ENCODE results near the gene PTPMT1. TPM values are rescaled to one million over a fixed set of nuclear protein-coding genes. Genes with fewer than 3 reads are reported as not detected.
"Not testable (repeated sequence)": the region's sequence is repeated elsewhere in the genome, so short reads cannot be mapped to it uniquely, and the experiment has no call there.

Gene PTPMT1
- total RNA-seq, 2 experiments from 2014 or later: 48.4 to 50.2 TPM

DNA sequence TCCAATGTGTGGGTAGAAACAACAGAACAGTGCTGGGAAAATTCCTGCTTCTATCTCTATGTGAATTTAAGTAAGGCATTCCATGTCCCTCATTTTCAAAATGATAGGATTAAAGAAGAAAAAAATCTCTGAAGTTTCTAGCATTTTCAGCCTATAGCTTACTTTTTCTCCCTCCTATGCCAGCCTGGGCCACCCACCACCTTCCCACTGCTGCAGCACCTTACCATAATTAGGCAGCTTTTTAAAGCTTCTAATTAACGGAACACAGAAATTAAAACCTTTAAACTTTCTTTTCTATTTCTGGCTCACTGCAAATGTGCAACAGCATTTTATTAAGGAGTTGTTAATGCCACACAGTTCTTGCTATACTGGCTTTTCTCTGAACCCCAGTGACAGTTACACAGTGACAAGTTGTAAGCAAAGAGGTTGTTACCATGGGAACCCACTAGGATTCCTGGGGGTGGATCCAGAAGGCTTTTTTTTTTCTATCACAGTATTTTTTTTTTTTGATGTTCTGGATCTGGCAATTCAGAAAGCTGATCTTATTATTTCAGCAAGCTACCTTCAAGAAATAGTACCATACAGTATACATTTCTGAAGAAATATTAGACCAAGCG lies 32.7 kb upstream of the PTPMT1 start:
- DNase-seq (no peak), ATAC-seq (no peak)
- CTCF ChIA-PET: interaction anchor here (1.4 kb wide), 1 partner anchor 45 kb away, joined by 3 read pairs; no protein-coding TSS in a partner anchor
- H3K4me1 Mint-ChIP-seq: peaks cover 5% of the 10 kb centered on the region
- no peaks in the 10 kb centered on the region for H3K9me3 Mint-ChIP-seq (ENCODE audit: low read depth)
- H3K4me3 Mint-ChIP-seq: no peak overlapping the region
- no peak overlapping the region for H3K27ac Mint-ChIP-seq
- peaks cover 6% of the 10 kb centered on the region for H3K36me3 Mint-ChIP-seq
- H3K27me3 Mint-ChIP-seq: no peaks in the 10 kb centered on the region

DNA sequence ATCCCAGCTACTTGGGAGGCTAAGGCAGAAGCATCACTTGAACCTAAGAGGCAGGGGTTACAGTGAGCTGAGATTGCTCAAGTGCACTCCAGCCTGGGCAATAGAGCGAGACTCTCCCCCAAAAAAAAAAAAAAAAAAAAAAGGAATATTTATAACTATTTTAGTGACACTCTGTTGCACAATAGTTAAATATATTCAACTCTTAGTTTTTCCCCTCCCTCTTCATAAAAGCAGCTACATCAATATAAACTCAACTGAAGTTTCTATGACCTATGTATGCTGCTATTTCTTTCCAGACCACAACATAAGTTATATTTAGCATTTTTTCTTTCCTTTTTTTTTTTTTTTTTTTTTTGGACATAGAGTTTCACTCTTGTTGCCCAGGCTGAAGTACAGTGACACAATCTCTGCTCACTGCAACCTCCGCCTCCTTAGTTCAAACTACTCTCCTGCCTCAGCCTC lies 31.7 kb upstream of the PTPMT1 start:
- H3K4me1 Mint-ChIP-seq: peaks cover 7% of the 10 kb centered on the region
- ATAC-seq: no peak

GRCh38 chr11:47534704-47535251 lies 30.6 kb upstream of the PTPMT1 start:
- H3K27me3 Mint-ChIP-seq: no peaks in the 10 kb centered on the region
- ATAC-seq (no peak), DNase-seq (no peak)
- no peak overlapping the region for H3K4me3 Mint-ChIP-seq
- H3K27ac Mint-ChIP-seq: no peak overlapping the region
- H3K9me3 Mint-ChIP-seq (ENCODE audit: low read depth): no peaks in the 10 kb centered on the region
- H3K4me1 Mint-ChIP-seq: peaks cover 13% of the 10 kb centered on the region
- H3K36me3 Mint-ChIP-seq: peaks cover 12% of the 10 kb centered on the region
- CTCF ChIA-PET: interaction anchor here (1.1 to 1.2 kb wide), 2 partner anchors 15 to 17 kb away, joined by 3 to 4 read pairs; partner anchors contain the start of gene CELF1

More for the DNA sequence above, 31.7 kb upstream of the PTPMT1 start:
- no peak for DNase-seq
- Mint-ChIP-seq H3K27me3 (no peaks in the 10 kb centered on the region), H3K27ac (no peak overlapping the region), H3K36me3 (peaks cover 8% of the 10 kb centered on the region), H3K9me3 (ENCODE audit: low read depth) (no peaks in the 10 kb centered on the region), H3K4me3 (no peak overlapping the region)
- CTCF ChIA-PET: interaction anchor here (0.8 to 1.2 kb wide), 2 partner anchors 18 to 20 kb away, joined by 3 to 4 read pairs; partner anchors contain the start of gene CELF1

DNA sequence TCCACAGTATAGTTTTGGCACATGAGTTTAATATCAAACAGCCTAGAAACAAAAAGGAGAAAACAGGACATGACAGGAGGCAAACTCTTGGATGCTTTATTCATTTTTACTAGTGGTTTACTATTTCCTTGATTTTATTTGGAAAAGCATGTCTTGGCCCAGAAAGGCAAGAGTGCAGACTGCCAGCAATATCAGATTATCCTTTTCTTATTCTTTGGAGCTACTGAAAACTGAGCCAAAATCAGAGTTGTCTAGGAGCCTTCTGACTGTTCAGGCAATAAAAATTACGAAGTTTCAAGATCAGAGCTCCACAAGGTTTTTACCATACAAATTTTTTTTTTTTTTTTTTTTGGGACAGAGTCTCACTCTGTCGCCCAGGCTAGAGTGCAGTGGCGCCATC lies 28.5 kb upstream of the PTPMT1 start:
- CTCF ChIA-PET: interaction anchor here (1.4 kb wide), 1 partner anchor 82 kb away, joined by 4 read pairs; no protein-coding TSS in a partner anchor
- H3K9me3 Mint-ChIP-seq (ENCODE audit: low read depth): no peaks in the 10 kb centered on the region
- no peak overlapping the region for H3K27ac Mint-ChIP-seq
- no peak overlapping the region for H3K4me3 Mint-ChIP-seq
- H3K36me3 Mint-ChIP-seq: peaks cover 21% of the 10 kb centered on the region
- DNase-seq (no peak), ATAC-seq (no peak)
- peaks cover 28% of the 10 kb centered on the region for H3K4me1 Mint-ChIP-seq
- no peaks in the 10 kb centered on the region for H3K27me3 Mint-ChIP-seq

DNA sequence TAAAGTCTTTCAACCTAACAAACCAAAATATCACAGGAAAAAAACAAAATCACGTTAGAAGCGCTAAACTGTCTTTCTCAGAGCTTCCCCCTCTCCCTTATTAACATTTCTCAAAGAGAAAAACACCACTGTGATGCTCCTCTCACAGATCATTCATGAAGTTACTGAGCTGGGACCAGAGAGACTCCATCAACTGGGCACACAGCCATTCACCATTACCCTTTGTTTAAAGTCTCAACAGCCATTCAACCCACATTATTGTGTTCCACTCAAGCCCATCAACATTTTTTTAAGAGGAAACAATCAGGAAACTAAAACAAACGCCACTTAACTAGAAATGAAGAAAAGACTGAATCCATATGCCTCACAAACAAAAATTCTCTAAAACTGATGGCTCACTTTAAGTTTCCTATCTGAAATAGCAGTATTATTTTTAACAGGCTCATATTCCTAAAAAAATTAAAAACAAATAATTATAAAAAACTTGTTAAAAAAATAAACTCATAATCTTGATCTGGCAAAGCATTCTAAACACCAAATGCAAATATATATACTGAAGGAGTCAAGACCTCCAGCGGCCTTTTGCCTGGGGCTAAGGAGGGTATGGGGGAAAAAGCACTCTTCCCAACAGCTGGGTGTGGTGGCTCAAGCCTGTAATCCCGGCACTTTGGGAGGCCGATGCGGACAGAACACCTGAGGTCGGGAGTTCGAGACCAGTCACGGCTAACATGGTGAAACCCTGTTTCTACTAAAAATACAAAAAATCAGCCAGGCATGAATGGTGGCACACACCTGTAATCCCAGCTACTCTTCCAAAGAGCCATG lies 26.4 kb upstream of the PTPMT1 start:
- Mint-ChIP-seq H3K27me3 (no peaks in the 10 kb centered on the region), H3K4me3 (no peak overlapping the region), H3K36me3 (peaks cover 21% of the 10 kb centered on the region), H3K9me3 (ENCODE audit: low read depth) (no peaks in the 10 kb centered on the region), H3K27ac (no peak overlapping the region), H3K4me1 (peaks cover 38% of the 10 kb centered on the region)
- ATAC-seq (no peak), DNase-seq (no peak)
- CTCF ChIA-PET: interaction anchor here (2.6 to 2.9 kb wide), 2 partner anchors 12 to 14 kb away, joined by 10 read pairs; partner anchors contain the start of gene CELF1

DNA sequence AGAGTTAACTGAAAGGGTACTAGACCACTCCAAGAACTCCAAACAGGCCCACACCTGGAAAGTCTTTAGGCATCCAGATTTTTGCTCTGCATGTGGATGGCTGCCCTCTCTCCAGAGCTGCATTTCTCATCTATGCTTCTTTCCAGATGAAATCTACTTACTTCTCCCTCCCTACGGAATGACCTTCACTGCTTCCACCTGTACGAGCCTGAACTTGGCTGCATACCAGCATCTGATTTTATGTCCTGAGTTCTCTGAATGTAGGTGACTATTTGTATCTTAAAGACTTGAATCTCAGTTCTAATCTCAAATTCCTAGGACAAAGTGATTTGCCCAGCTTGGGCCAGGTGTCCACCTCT lies 25.7 kb upstream of the PTPMT1 start:
- H3K27ac Mint-ChIP-seq: peak overlapping the region; percentile 66
- no peaks in the 10 kb centered on the region for H3K9me3 Mint-ChIP-seq (ENCODE audit: low read depth)
- CTCF ChIA-PET: interaction anchor here (1.0 to 2.9 kb wide), 5 partner anchors 12 to 85 kb away, joined by 3 to 10 read pairs (median 4); partner anchors contain the start of genes CELF1 and PTPMT1
- H3K4me3 Mint-ChIP-seq: no peak overlapping the region
- peaks cover 42% of the 10 kb centered on the region for H3K4me1 Mint-ChIP-seq
- DNase-seq (no peak), ATAC-seq (no peak)
- H3K36me3 Mint-ChIP-seq: peaks cover 21% of the 10 kb centered on the region
- H3K27me3 Mint-ChIP-seq: no peaks in the 10 kb centered on the region

DNA sequence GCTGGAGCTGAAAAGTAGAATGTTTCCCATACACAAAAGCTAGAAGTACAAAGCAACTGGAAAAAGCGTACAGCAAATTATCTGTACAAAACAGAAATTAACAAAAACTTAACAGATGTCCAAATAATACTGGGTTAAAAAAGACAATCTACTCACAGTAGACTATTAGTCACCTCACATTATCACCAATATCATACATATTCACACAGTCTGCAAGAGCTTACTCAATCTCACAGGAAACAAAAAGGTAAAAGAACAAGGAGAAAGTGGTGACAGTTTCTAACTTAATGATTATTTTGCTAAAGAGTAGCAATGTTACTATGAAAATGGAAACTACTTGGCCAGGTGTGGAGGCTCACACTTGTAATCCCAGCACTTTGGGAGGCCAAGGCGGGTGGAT lies 24.3 kb upstream of the PTPMT1 start:
- no peak overlapping the region for H3K4me3 Mint-ChIP-seq
- no peak for ATAC-seq
- CTCF ChIA-PET: interaction anchor here (1.5 to 2.9 kb wide), 3 partner anchors 10 to 23 kb away, joined by 4 to 10 read pairs (median 10); partner anchors contain the start of gene CELF1
- peak overlapping the region; percentile 66 for H3K27ac Mint-ChIP-seq
- no peaks in the 10 kb centered on the region for H3K27me3 Mint-ChIP-seq
- H3K36me3 Mint-ChIP-seq: peaks cover 20% of the 10 kb centered on the region
- peaks cover 42% of the 10 kb centered on the region for H3K4me1 Mint-ChIP-seq
- DNase-seq: no peak
- no peaks in the 10 kb centered on the region for H3K9me3 Mint-ChIP-seq (ENCODE audit: low read depth)

- peaks cover 54% of the 10 kb centered on the region for H3K4me1 Mint-ChIP-seq
- DNase-seq (no peak), ATAC-seq (no peak)
- CTCF ChIA-PET: no interaction called here
- no peaks in the 10 kb centered on the region for H3K9me3 Mint-ChIP-seq (ENCODE audit: low read depth)
- peaks cover 22% of the 10 kb centered on the region for H3K36me3 Mint-ChIP-seq
- H3K27me3 Mint-ChIP-seq: no peaks in the 10 kb centered on the region
- H3K27ac Mint-ChIP-seq: no peak overlapping the region
- no peak overlapping the region for H3K4me3 Mint-ChIP-seq
Observed at GRCh38 chr11:47545298-47545697, 20.1 kb upstream of the PTPMT1 start.

- H3K27ac Mint-ChIP-seq, H3K27me3 Mint-ChIP-seq: not testable (repeated sequence)
Observed at GRCh38 chr11:47546274-47546673, 19.1 kb upstream of the PTPMT1 start.

DNA sequence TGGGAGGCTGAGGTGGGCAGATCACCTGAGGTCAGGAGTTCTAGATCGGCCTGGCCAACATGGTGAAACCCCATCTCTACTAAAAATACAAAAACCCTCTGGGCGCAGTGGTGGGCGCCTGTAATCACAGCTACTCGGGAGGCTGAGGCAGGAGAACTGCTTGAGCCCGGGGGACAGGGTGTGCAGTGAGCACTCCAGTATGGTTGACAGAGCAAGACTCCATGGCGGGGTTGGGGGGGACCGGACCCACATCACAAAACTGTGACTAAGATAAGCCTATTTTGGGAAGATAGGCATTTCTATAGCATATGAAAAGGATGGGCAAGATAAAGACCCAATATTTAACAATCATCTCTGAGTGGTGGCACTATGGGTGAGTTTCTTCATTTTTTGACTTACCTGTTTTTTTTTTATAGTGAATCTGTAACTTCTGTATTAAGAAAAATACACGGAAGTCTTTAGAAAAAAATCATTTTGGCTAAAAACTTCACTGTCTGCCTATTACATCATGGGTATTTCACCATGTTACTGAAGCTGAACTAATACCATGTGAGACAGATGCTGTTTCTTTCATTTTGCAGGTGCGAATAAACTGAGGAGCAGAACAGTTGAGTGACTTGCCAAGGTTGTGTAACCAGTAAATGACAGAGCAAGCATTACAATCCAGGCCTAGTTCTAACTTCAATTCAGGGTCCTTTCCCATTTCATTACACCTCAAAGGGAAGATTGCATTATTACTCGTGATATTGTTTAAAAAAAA lies 14.9 kb upstream of the PTPMT1 start:
- CTCF ChIA-PET: interaction anchor here (1.3 to 4.0 kb wide), 4 partner anchors 10 to 158 kb away, joined by 3 to 19 read pairs (median 7); partner anchors contain the start of genes KBTBD4 and NDUFS3
- Mint-ChIP-seq H3K27ac (peak overlapping the region; percentile 92), H3K4me1 (peaks cover 48% of the 10 kb centered on the region), H3K27me3 (no peaks in the 10 kb centered on the region), H3K4me3 (peak overlapping the region; percentile 90), H3K36me3 (peaks cover 20% of the 10 kb centered on the region), H3K9me3 (ENCODE audit: low read depth) (no peaks in the 10 kb centered on the region)
- ATAC-seq (no peak), DNase-seq (no peak)

More at GRCh38 chr11:47546274-47546673, 19.1 kb upstream of the PTPMT1 start:
- H3K4me3 Mint-ChIP-seq; DNase-seq; H3K9me3 Mint-ChIP-seq (ENCODE audit: low read depth); ATAC-seq; CTCF ChIA-PET: not testable (repeated sequence)
- H3K4me1 Mint-ChIP-seq: peaks cover 54% of the 10 kb centered on the region
- peaks cover 20% of the 10 kb centered on the region for H3K36me3 Mint-ChIP-seq

- H3K27ac Mint-ChIP-seq: peak overlapping the region; percentile 92
- DNase-seq (no peak), ATAC-seq (no peak)
- CTCF ChIA-PET: interaction anchor here (0.7 to 4.0 kb wide), 11 partner anchors 10 to 516 kb away, joined by 3 to 48 read pairs (median 4); partner anchors contain the start of genes KBTBD4, NDUFS3 and PTPMT1
- H3K4me3 Mint-ChIP-seq: peak overlapping the region; percentile 90
- peaks cover 20% of the 10 kb centered on the region for H3K36me3 Mint-ChIP-seq
- H3K9me3 Mint-ChIP-seq (ENCODE audit: low read depth): no peaks in the 10 kb centered on the region
- H3K27me3 Mint-ChIP-seq: no peaks in the 10 kb centered on the region
- H3K4me1 Mint-ChIP-seq: peaks cover 48% of the 10 kb centered on the region
Observed at GRCh38 chr11:47551086-47551485, 14.3 kb upstream of the PTPMT1 start.

DNA sequence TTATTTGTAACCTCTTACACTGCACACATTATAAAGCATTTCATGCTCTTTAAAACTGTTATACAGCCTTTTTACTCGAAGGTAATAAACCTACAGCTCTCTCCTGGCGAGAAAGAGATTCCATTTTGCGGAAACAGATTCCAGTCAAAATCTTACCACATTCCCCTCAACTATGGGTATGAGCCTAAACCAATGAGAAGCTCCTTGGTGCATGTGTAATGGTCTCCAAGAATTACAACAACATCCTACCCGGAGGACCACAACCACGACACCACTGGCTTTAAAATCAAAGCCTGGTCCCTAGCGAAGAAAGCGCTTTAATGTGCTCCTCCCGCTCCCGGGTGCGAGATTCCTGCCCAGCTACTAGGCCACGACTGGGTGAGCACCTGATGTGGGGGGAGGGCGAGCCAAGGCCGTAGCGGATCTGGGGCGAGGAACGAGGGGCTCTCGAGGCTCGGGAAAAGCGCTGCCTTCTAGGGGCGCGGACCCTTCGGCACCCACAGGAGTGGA lies 13.3 kb upstream of the PTPMT1 start:
- peaks cover 43% of the 10 kb centered on the region for H3K4me1 Mint-ChIP-seq
- peak; percentile 0 for ATAC-seq
- peak overlapping the region; percentile 92 for H3K27ac Mint-ChIP-seq
- H3K4me3 Mint-ChIP-seq: peak overlapping the region; percentile 90
- peaks cover 15% of the 10 kb centered on the region for H3K36me3 Mint-ChIP-seq
- CTCF ChIA-PET: interaction anchor here (0.7 to 4.0 kb wide), 15 partner anchors 11 to 515 kb away, joined by 3 to 48 read pairs (median 4); partner anchors contain the start of genes AGBL2, KBTBD4, NDUFS3 and PTPMT1
- no peaks in the 10 kb centered on the region for H3K27me3 Mint-ChIP-seq
- H3K9me3 Mint-ChIP-seq (ENCODE audit: low read depth): no peaks in the 10 kb centered on the region
- peak; percentile 55 for DNase-seq
